Trophoblast cell (in vitro differentiated cells and primary cell): ENCODE results near the gene OAT.

Experiments used
- DNase-seq, 2 donors: peaks; one replicate each; pipeline ENCODE4 v3.0.0-alpha.2; 2016
- H2AFZ ChIP-seq: 2 replicates; pipeline ENCODE4 v1.6.1; 2013; ENCODE audit warnings: low read length, moderate library complexity, mild to moderate bottlenecking; ENCODE audit not compliant: insufficient read depth, poor library complexity
- H2AK5ac ChIP-seq: 2 replicates; pipeline ENCODE4 v1.6.1; 2013; ENCODE audit warnings: mild to moderate bottlenecking, low read length
- H2BK120ac ChIP-seq: 2 replicates; pipeline ENCODE4 v1.6.1; 2013; ENCODE audit warnings: low read length, mild to moderate bottlenecking, moderate library complexity; ENCODE audit not compliant: insufficient read depth, poor library complexity
- H2BK12ac ChIP-seq: 2 replicates; pipeline ENCODE4 v1.6.1; 2013; ENCODE audit warnings: mild to moderate bottlenecking, low read length, moderate library complexity
- H2BK5ac ChIP-seq: 2 replicates; pipeline ENCODE4 v1.6.1; 2013; ENCODE audit warnings: low read length, low read depth, moderate library complexity, mild to moderate bottlenecking; ENCODE audit not compliant: poor library complexity
- H3K14ac ChIP-seq: 2 replicates; pipeline ENCODE4 v1.6.1; 2013; ENCODE audit warnings: mild to moderate bottlenecking, low read length
- H3K18ac ChIP-seq: 2 replicates; pipeline ENCODE4 v1.6.1; 2013; ENCODE audit warnings: mild to moderate bottlenecking, low read length
- H3K23ac ChIP-seq: 2 replicates; pipeline ENCODE4 v1.6.1; 2013; ENCODE audit warnings: low read length
- H3K27ac ChIP-seq: 2 replicates; pipeline ENCODE4 v1.5.1; 2013; ENCODE audit warnings: low read depth, mild to moderate bottlenecking, inconsistent platforms, low read length, moderate library complexity
- H3K27me3 ChIP-seq: 2 replicates; pipeline ENCODE4 v1.6.1; 2013; ENCODE audit warnings: inconsistent platforms, mild to moderate bottlenecking, low read length, moderate library complexity; ENCODE audit not compliant: insufficient read depth
- H3K36me3 ChIP-seq, 2 experiments: 1 replicate in 1 of 2; 2 replicates in 1 of 2; pipeline ENCODE4 v1.6.1; 2013; ENCODE audit warnings: low read length in 2 of 2, mild to moderate bottlenecking in 2 of 2, moderate library complexity in 1 of 2; ENCODE audit not compliant: insufficient read depth in 2 of 2, control insufficient read depth in 1 of 2
- H3K4ac ChIP-seq: 2 replicates; pipeline ENCODE4 v1.6.1; 2013; ENCODE audit warnings: low read depth, mild to moderate bottlenecking, low read length, moderate library complexity
- H3K4me1 ChIP-seq, 2 experiments: 1 replicate in 1 of 2; 2 replicates in 1 of 2; pipeline ENCODE4 v1.6.1; 2013; ENCODE audit warnings: low read length in 2 of 2, mild to moderate bottlenecking in 2 of 2, moderate library complexity in 1 of 2; ENCODE audit not compliant: insufficient read depth in 2 of 2, control insufficient read depth in 1 of 2
- H3K4me2 ChIP-seq: 2 replicates; pipeline ENCODE4 v1.6.1; 2013; ENCODE audit warnings: inconsistent platforms, mild to moderate bottlenecking, low read length, moderate library complexity
- H3K4me3 ChIP-seq: 2 replicates; pipeline ENCODE4 v1.5.1; 2013; ENCODE audit warnings: mild to moderate bottlenecking, low read depth, low read length, inconsistent platforms
- H3K79me1 ChIP-seq: one replicate; pipeline ENCODE4 v1.6.1; 2013; ENCODE audit warnings: low read length
- H3K79me2 ChIP-seq: 2 replicates; pipeline ENCODE4 v1.6.1; 2013; ENCODE audit warnings: low read length, mild to moderate bottlenecking; ENCODE audit not compliant: control insufficient read depth, insufficient read depth, poor library complexity
- H3K9ac ChIP-seq: 2 replicates; pipeline ENCODE4 v1.6.1; 2013; ENCODE audit warnings: mild to moderate bottlenecking, low read length
- H3K9me3 ChIP-seq: 2 replicates; pipeline ENCODE4 v1.6.1; 2013; ENCODE audit warnings: low read depth, mild to moderate bottlenecking, control low read depth, inconsistent platforms, low read length; ENCODE audit not compliant: insufficient read depth
- H4K12ac ChIP-seq: 2 replicates; pipeline ENCODE4 v1.6.1; 2013; ENCODE audit warnings: low read depth, mild to moderate bottlenecking, low read length, moderate library complexity
- H4K8ac ChIP-seq: 2 replicates; pipeline ENCODE4 v1.6.1; 2013; ENCODE audit warnings: low read depth, mild to moderate bottlenecking, low read length, moderate library complexity
- H4K91ac ChIP-seq: one replicate; pipeline ENCODE4 v1.6.1; 2013; ENCODE audit warnings: low read depth, mild to moderate bottlenecking, low read length, moderate library complexity
- WGBS: extraction: QIAGEN DNeasy Blood & Tissue Kit; methylation state at CpG from one replicate; pipeline ENCODE4 v1.1.7; 2013; ENCODE audit warnings: missing lambda C conversion rate; ENCODE audit not compliant: insufficient read length, insufficient coverage; ENCODE audit errors: extremely low coverage; 5-methylcytosine and 5-hydroxymethylcytosine counted together

OAT gene

GRCh38 chr10:124387078-124387874, 31.4 kb downstream of the OAT start:
- no peak overlapping the region for H2BK5ac ChIP-seq
- H4K12ac ChIP-seq = no peak overlapping the region
- no peak overlapping the region for H2BK120ac ChIP-seq
- H3K4me3 ChIP-seq = no peak overlapping the region
- no CpG with 5 or more reads among the region's 10 CpGs for WGBS
- H3K79me1 ChIP-seq = no peaks in the 10 kb centered on the region
- H3K23ac ChIP-seq = no peak overlapping the region
- DNase-seq = no peak
- H3K9me3 ChIP-seq = no peaks in the 10 kb centered on the region
- H3K4me2 ChIP-seq = no peak overlapping the region
- H2AK5ac ChIP-seq = no peak overlapping the region
- no peak overlapping the region for H2AFZ ChIP-seq
- H3K4me1 ChIP-seq = peaks cover 7 to 10% of the 10 kb centered on the region in 2 experiments
- H3K36me3 ChIP-seq = no peaks in the 10 kb centered on the region
- H3K14ac ChIP-seq = no peak overlapping the region
- no peak overlapping the region for H2BK12ac ChIP-seq
- no peak overlapping the region for H3K18ac ChIP-seq
- no peak overlapping the region for H4K91ac ChIP-seq
- no peak overlapping the region for H3K27ac ChIP-seq
- no peak overlapping the region for H4K8ac ChIP-seq
- no peaks in the 10 kb centered on the region for H3K27me3 ChIP-seq
- H3K4ac ChIP-seq = no peak overlapping the region
- H3K9ac ChIP-seq = no peak overlapping the region
- H3K79me2 ChIP-seq = no peaks in the 10 kb centered on the region

GRCh38 chr10:124386186-124387077, 32.3 kb downstream of the OAT start:
- Histone ChIP-seq H3K4me2 (no peak overlapping the region), H3K36me3 (no peaks in the 10 kb centered on the region), H3K4me3 (no peak overlapping the region), H3K4ac (no peak overlapping the region), H3K79me1 (no peaks in the 10 kb centered on the region), H2AK5ac (no peak overlapping the region), H3K18ac (no peak overlapping the region), H2BK12ac (no peak overlapping the region), H2AFZ (no peak overlapping the region), H3K4me1 (peaks cover 7 to 10% of the 10 kb centered on the region in 2 experiments), H4K12ac (no peak overlapping the region), H2BK5ac (no peak overlapping the region), H2BK120ac (no peak overlapping the region), H3K9ac (no peak overlapping the region), H3K27me3 (no peaks in the 10 kb centered on the region), H4K91ac (no peak overlapping the region), H3K79me2 (no peaks in the 10 kb centered on the region), H3K14ac (no peak overlapping the region), H3K9me3 (no peaks in the 10 kb centered on the region), H4K8ac (no peak overlapping the region), H3K23ac (no peak overlapping the region), H3K27ac (no peak overlapping the region)
- WGBS = no CpG with 5 or more reads among the region's 21 CpGs
- DNase-seq = no peak

- Histone ChIP-seq H3K4ac (no peak overlapping the region), H2AK5ac (no peak overlapping the region), H3K79me1 (no peaks in the 10 kb centered on the region), H3K18ac (no peak overlapping the region), H3K4me3 (no peak overlapping the region), H3K9me3 (no peaks in the 10 kb centered on the region), H3K27ac (no peak overlapping the region), H3K36me3 (no peaks in the 10 kb centered on the region), H4K12ac (no peak overlapping the region), H3K9ac (no peak overlapping the region), H2AFZ (no peak overlapping the region), H4K8ac (no peak overlapping the region), H3K4me1 (peaks cover 7 to 10% of the 10 kb centered on the region in 2 experiments), H4K91ac (no peak overlapping the region), H3K23ac (no peak overlapping the region), H2BK5ac (no peak overlapping the region), H2BK120ac (no peak overlapping the region), H3K27me3 (no peaks in the 10 kb centered on the region), H3K4me2 (no peak overlapping the region), H2BK12ac (no peak overlapping the region), H3K79me2 (no peaks in the 10 kb centered on the region), H3K14ac (no peak overlapping the region)
- DNase-seq = no peak
- WGBS = no CpG with 5 or more reads among the region's 12 CpGs
Observed at GRCh38 chr10:124385627-124386185, 33.0 kb downstream of the OAT start.

- DNase-seq = no peak
- Histone ChIP-seq H3K9me3 (no peaks in the 10 kb centered on the region), H3K79me1 (no peaks in the 10 kb centered on the region), H3K4me1 (peaks cover 7 to 10% of the 10 kb centered on the region in 2 experiments), H3K27ac (no peak overlapping the region), H3K4me2 (no peak overlapping the region), H3K79me2 (no peaks in the 10 kb centered on the region), H2AK5ac (no peak overlapping the region), H3K36me3 (no peaks in the 10 kb centered on the region), H2BK5ac (no peak overlapping the region), H4K12ac (no peak overlapping the region), H3K9ac (no peak overlapping the region), H2BK12ac (no peak overlapping the region), H4K91ac (no peak overlapping the region), H3K23ac (no peak overlapping the region), H3K4me3 (no peak overlapping the region), H3K27me3 (no peaks in the 10 kb centered on the region), H2AFZ (no peak overlapping the region), H3K14ac (no peak overlapping the region), H3K18ac (no peak overlapping the region), H4K8ac (no peak overlapping the region), H2BK120ac (no peak overlapping the region), H3K4ac (no peak overlapping the region)
- no CpG with 5 or more reads among the region's 7 CpGs for WGBS
Observed at GRCh38 chr10:124384591-124385190, 34.0 kb downstream of the OAT start.
